WTC11 (cell line): ENCODE results near the gene NES. TPM values are rescaled to one million over a fixed set of nuclear protein-coding genes. Genes with fewer than 3 reads are reported as not detected.

ENCODE experiments used
- ATAC-seq: fragments of 200-7000 bp; cut with Tn5 transposase; 2 replicates; pipeline ENCODE4 v1.10.0; 2021; ENCODE audit warnings: mild to moderate bottlenecking, moderate library complexity
- CTCF ChIA-PET: fragments of 300-600 bp; sonication (Branson Sonifier 250); formaldehyde crosslinking; loops from one replicate; lab custom pipeline; 2021; ENCODE audit warnings: antibody characterized with exemption; lab: Charles Lee
- POLR2A ChIA-PET: fragments of 350-600 bp; sonication (Branson Sonifier 250); formaldehyde crosslinking; loops from one replicate; lab custom pipeline; 2021; ENCODE audit warnings: antibody characterized with exemption; lab: Charles Lee
- DNase-seq: peaks from one replicate; pipeline ENCODE4 v3.0.0; 2021; ENCODE audit warnings: low spot score
- H3K27ac Mint-ChIP-seq: 2 replicates; pipeline ENCODE4 v1.8.0; 2021; ENCODE audit warnings: mixed read lengths
- H3K27me3 Mint-ChIP-seq: 2 replicates; pipeline ENCODE4 v1.8.0; 2021; ENCODE audit warnings: low read depth, mild to moderate bottlenecking, moderate library complexity, mixed read lengths
- H3K36me3 Mint-ChIP-seq: 2 replicates; pipeline ENCODE4 v1.8.0; 2021; ENCODE audit warnings: mixed read lengths
- H3K4me1 Mint-ChIP-seq: 2 replicates; pipeline ENCODE4 v1.8.0; 2022; ENCODE audit warnings: mixed read lengths
- H3K4me3 Mint-ChIP-seq: 2 replicates; pipeline ENCODE4 v1.8.0; 2021; ENCODE audit warnings: mild to moderate bottlenecking, moderate library complexity, mixed read lengths
- H3K9me3 Mint-ChIP-seq: 2 replicates; pipeline ENCODE4 v1.8.0; 2021; ENCODE audit warnings: mixed read lengths
- AR ChIP-seq: fragments of 250-450 bp; sonication (Bioruptor Pico); IDR thresholded peaks from 2 replicates; pipeline ENCODE4 v1.9.0; 2021; ENCODE audit warnings: mild to moderate bottlenecking
- CREB1 ChIP-seq: sonication (generic); formaldehyde crosslinking; IDR thresholded peaks from 2 replicates; pipeline ENCODE4 v1.8.0; 2023; ENCODE audit warnings: mild to moderate bottlenecking, missing genetic modification reagents
- ESRRA ChIP-seq: sonication (generic); formaldehyde crosslinking; IDR thresholded peaks from 2 replicates; pipeline ENCODE4 v1.8.1; 2022; ENCODE audit warnings: mild to moderate bottlenecking, missing genetic modification reagents, borderline replicate concordance
- GRHL2 ChIP-seq: fragments of 250-450 bp; sonication (Bioruptor Pico); IDR thresholded peaks from 2 replicates; pipeline ENCODE4 v1.8.0; 2022; ENCODE audit warnings: mild to moderate bottlenecking, moderate library complexity; ENCODE audit not compliant: insufficient replicate concordance, severe bottlenecking
- IRF1 ChIP-seq: sonication (generic); formaldehyde crosslinking; IDR thresholded peaks from 2 replicates; pipeline ENCODE4 v1.8.0; 2023; ENCODE audit warnings: missing genetic modification reagents
- IRF2 ChIP-seq: sonication (generic); formaldehyde crosslinking; IDR thresholded peaks from 2 replicates; pipeline ENCODE4 v1.8.0; 2022; ENCODE audit warnings: low read depth, missing genetic modification reagents, borderline replicate concordance
- JUN ChIP-seq: sonication (generic); formaldehyde crosslinking; IDR thresholded peaks from 2 replicates; pipeline ENCODE4 v1.8.0; 2023; ENCODE audit warnings: mild to moderate bottlenecking, missing genetic modification reagents
- NFE2L1 ChIP-seq: sonication (generic); formaldehyde crosslinking; IDR thresholded peaks from 2 replicates; pipeline ENCODE4 v1.8.1; 2023; ENCODE audit warnings: missing genetic modification reagents
- SMAD3 ChIP-seq: sonication (generic); formaldehyde crosslinking; IDR thresholded peaks from 2 replicates; pipeline ENCODE4 v1.8.0; 2022; ENCODE audit warnings: missing genetic modification reagents, mild to moderate bottlenecking, borderline replicate concordance
- SP1 ChIP-seq: sonication (generic); formaldehyde crosslinking; conservative IDR thresholded peaks from 2 replicates; pipeline ENCODE4 v1.8.1; 2022; ENCODE audit warnings: missing genetic modification reagents
- STAT6 ChIP-seq: sonication (generic); formaldehyde crosslinking; conservative IDR thresholded peaks from 2 replicates; pipeline ENCODE4 v1.8.1; 2023; ENCODE audit warnings: mild to moderate bottlenecking, low read depth, missing genetic modification reagents, moderate library complexity
- TP53 ChIP-seq: sonication (generic); formaldehyde crosslinking; IDR thresholded peaks from 2 replicates; pipeline ENCODE4 v1.8.1; 2023; ENCODE audit warnings: mild to moderate bottlenecking, missing genetic modification reagents
- ZNF121 ChIP-seq: sonication (generic); formaldehyde crosslinking; IDR thresholded peaks from 2 replicates; pipeline ENCODE4 v1.8.0; 2023; ENCODE audit warnings: missing genetic modification reagents
- ZNF512 ChIP-seq: sonication (generic); formaldehyde crosslinking; IDR thresholded peaks from 2 replicates; pipeline ENCODE4 v1.8.1; 2022; ENCODE audit warnings: missing genetic modification reagents, borderline replicate concordance
- total RNA-seq: library from RNA; stranded (reverse); gene quantifications from 3 replicates; pipeline ENCODE4 v1.2.3, GENCODE V29; 2021
- TF ChIP-seq, protein P1 (sequence below): sonication (generic); formaldehyde crosslinking; IDR thresholded peaks from 2 replicates; pipeline ENCODE4 v1.8.0; 2022; ENCODE audit warnings: mild to moderate bottlenecking, missing genetic modification reagents
- TF ChIP-seq, protein P2 (sequence below): fragments of 250-450 bp; sonication (Bioruptor Pico); IDR thresholded peaks from 2 replicates; pipeline ENCODE4 v2.1.2; 2022; ENCODE audit warnings: mild to moderate bottlenecking, moderate library complexity
- TF ChIP-seq, protein P3 (sequence below): sonication (generic); formaldehyde crosslinking; IDR thresholded peaks from 2 replicates; pipeline ENCODE4 v1.8.1; 2023; ENCODE audit warnings: mild to moderate bottlenecking, moderate library complexity, missing genetic modification reagents

NES gene
- total RNA-seq, 1 experiment from 2014 or later = 127 TPM

GRCh38 chr1:156644640-156645039 is 32.6 kb downstream of the NES start:
- H3K4me3 Mint-ChIP-seq = no peak overlapping the region
- no peak overlapping the region for H3K27ac Mint-ChIP-seq
- H3K36me3 Mint-ChIP-seq = no peaks in the 10 kb centered on the region
- ChIA-PET POLR2A (no interaction called here), CTCF (interaction anchor here (1.0 to 12.1 kb wide), 6 partner anchors 14 to 62 kb away, joined by 3 to 180 read pairs (median 35); no protein-coding TSS in a partner anchor)
- DNase-seq = no peak
- TF ChIP-seq AR (no peak), ZNF121 (no peak), TP53 (CRISPR knock-in tag) (no peak), IRF1 (CRISPR knock-in tag) (no peak), CREB1 (CRISPR knock-in tag) (no peak), GRHL2 (CRISPR knock-in tag) (no peak), STAT6 (CRISPR knock-in tag) (no peak), IRF2 (CRISPR knock-in tag) (no peak), ZNF512 (CRISPR knock-in tag) (no peak)
- TF ChIP-seq, protein P1, sequence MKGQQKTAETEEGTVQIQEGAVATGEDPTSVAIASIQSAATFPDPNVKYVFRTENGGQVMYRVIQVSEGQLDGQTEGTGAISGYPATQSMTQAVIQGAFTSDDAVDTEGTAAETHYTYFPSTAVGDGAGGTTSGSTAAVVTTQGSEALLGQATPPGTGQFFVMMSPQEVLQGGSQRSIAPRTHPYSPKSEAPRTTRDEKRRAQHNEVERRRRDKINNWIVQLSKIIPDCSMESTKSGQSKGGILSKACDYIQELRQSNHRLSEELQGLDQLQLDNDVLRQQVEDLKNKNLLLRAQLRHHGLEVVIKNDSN = no peak
- TF ChIP-seq, all 79 proteins: peak for 0
- no peak for ATAC-seq
- H3K9me3 Mint-ChIP-seq = no peaks in the 10 kb centered on the region
- peaks cover 29% of the 10 kb centered on the region for H3K4me1 Mint-ChIP-seq
- H3K27me3 Mint-ChIP-seq = peaks cover 99% of the 10 kb centered on the region

DNA sequence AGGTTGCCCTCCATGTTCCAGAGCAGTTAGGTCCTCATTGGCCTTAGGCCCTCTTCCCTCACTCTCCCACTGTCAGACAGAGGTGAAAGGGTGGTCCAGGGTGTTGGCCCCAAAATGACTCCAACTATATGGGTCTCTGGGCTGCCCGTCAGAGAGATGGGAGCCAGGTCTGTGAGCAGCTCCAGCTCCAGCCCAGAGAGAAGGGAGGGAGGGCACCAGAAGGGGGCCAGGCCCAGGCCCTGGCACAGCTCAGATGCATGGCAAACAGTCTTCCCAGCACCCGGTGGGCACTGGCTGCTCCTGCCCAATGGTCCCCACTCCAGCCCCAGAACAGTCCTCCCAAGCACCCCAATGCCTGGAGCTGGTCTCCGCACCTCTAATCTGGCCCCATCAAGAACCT is 33.1 kb downstream of the NES start:
- DNase-seq (no peak), ATAC-seq (no peak)
- CTCF ChIA-PET = interaction anchor here (1.0 to 12.1 kb wide), 12 partner anchors 11 to 266 kb away, joined by 3 to 180 read pairs (median 21); partner anchors contain the start of genes HAPLN2 and NES
- POLR2A ChIA-PET = interaction anchor here (1.2 kb wide), 1 partner anchor 13 kb away, joined by 3 read pairs; no protein-coding TSS in a partner anchor
- H3K27ac Mint-ChIP-seq = no peak overlapping the region
- peaks cover 29% of the 10 kb centered on the region for H3K4me1 Mint-ChIP-seq
- no peaks in the 10 kb centered on the region for H3K36me3 Mint-ChIP-seq
- H3K9me3 Mint-ChIP-seq = no peaks in the 10 kb centered on the region
- H3K27me3 Mint-ChIP-seq = peaks cover 99% of the 10 kb centered on the region
- no peak overlapping the region for H3K4me3 Mint-ChIP-seq
- no peak for TF ChIP-seq SMAD3 (CRISPR knock-in tag)
- TF ChIP-seq JUN (CRISPR knock-in tag) = no peak
- TF ChIP-seq NFE2L1 (CRISPR knock-in tag) = no peak
- no peak for TF ChIP-seq IRF1 (CRISPR knock-in tag)
- TF ChIP-seq, protein P2, sequence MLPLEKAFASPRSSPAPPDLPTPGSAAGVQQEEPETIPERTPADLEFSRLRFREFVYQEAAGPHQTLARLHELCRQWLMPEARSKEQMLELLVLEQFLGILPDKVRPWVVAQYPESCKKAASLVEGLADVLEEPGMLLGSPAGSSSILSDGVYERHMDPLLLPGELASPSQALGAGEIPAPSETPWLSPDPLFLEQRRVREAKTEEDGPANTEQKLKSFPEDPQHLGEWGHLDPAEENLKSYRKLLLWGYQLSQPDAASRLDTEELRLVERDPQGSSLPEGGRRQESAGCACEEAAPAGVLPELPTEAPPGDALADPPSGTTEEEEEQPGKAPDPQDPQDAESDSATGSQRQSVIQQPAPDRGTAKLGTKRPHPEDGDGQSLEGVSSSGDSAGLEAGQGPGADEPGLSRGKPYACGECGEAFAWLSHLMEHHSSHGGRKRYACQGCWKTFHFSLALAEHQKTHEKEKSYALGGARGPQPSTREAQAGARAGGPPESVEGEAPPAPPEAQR (CRISPR knock-in tag) = no peak
- TF ChIP-seq STAT6 (CRISPR knock-in tag) = no peak
- TF ChIP-seq ESRRA (CRISPR knock-in tag) = no peak
- TF ChIP-seq SP1 (CRISPR knock-in tag) = no peak
- TF ChIP-seq, protein P3, sequence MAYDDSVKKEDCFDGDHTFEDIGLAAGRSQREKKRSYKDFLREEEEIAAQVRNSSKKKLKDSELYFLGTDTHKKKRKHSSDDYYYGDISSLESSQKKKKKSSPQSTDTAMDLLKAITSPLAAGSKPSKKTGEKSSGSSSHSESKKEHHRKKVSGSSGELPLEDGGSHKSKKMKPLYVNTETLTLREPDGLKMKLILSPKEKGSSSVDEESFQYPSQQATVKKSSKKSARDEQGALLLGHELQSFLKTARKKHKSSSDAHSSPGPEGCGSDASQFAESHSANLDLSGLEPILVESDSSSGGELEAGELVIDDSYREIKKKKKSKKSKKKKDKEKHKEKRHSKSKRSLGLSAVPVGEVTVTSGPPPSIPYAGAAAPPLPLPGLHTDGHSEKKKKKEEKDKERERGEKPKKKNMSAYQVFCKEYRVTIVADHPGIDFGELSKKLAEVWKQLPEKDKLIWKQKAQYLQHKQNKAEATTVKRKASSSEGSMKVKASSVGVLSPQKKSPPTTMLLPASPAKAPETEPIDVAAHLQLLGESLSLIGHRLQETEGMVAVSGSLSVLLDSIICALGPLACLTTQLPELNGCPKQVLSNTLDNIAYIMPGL (CRISPR knock-in tag) = no peak
